Progenitor cell of endocrine pancreas (in vitro differentiated cells): ENCODE results near the gene RPL19. TPM values are rescaled to one million over a fixed set of nuclear protein-coding genes. Genes with fewer than 3 reads are reported as not detected.

ENCODE experiments used
- DNase-seq: peaks from one replicate; pipeline ENCODE4 v3.0.0; 2021; ENCODE audit warnings: low spot score; ENCODE audit not compliant: unreplicated experiment
- H3K27ac Mint-ChIP-seq: 2 replicates; pipeline ENCODE4 v1.8.0; 2021; ENCODE audit warnings: mild to moderate bottlenecking, moderate library complexity, mixed read lengths
- H3K27me3 Mint-ChIP-seq: 2 replicates; pipeline ENCODE4 v1.8.0; 2021; ENCODE audit warnings: mixed read lengths
- H3K36me3 Mint-ChIP-seq: 2 replicates; pipeline ENCODE4 v1.8.0; 2022; ENCODE audit warnings: mixed read lengths; ENCODE audit not compliant: insufficient read depth
- H3K4me1 Mint-ChIP-seq: 2 replicates; pipeline ENCODE4 v1.8.0; 2021; ENCODE audit warnings: low read depth, mixed read lengths
- H3K4me3 Mint-ChIP-seq: 2 replicates; pipeline ENCODE4 v1.8.0; 2021; ENCODE audit warnings: low read depth, mild to moderate bottlenecking, moderate library complexity, mixed read lengths
- H3K9me3 Mint-ChIP-seq: 2 replicates; pipeline ENCODE4 v1.8.0; 2021; ENCODE audit warnings: low read depth, mixed read lengths
- CTCF ChIP-seq: fragments of 200-600 bp; sonication (generic); IDR thresholded peaks from one replicate; pipeline ENCODE4 v1.5.0; 2021; ENCODE audit warnings: antibody characterized with exemption, mild to moderate bottlenecking; ENCODE audit not compliant: unreplicated experiment
- long read RNA-seq: library from polyadenylated mRNA; unstranded; transcript quantifications from one replicate; pipeline ENCODE4 v2.0.0, GENCODE V29; 2020
- total RNA-seq: library from RNA; stranded (reverse); gene quantifications from 2 replicates; pipeline ENCODE4 v1.2.1, GENCODE V29; 2021

Gene RPL19
- 1,229 and 1,297 TPM in 2 replicates for total RNA-seq
- long read RNA-seq, transcript RPL19-201 (6 exons, 737 nt): major isoform, 535 of 589 reads
- long read RNA-seq, partial matches to known transcripts: 49 of 589 reads
- long read RNA-seq, other reads (novel, unspliced or antisense): 4 of 589 reads

- H3K9me3 Mint-ChIP-seq: no peaks in the 10 kb centered on the region
- DNase-seq: peak; percentile 55
- TF ChIP-seq CTCF: no peak
- H3K27me3 Mint-ChIP-seq: no peaks in the 10 kb centered on the region
- peaks cover 28% of the 10 kb centered on the region for H3K36me3 Mint-ChIP-seq
- peak within 1 kb of the TSS; percentile 100 for H3K27ac Mint-ChIP-seq
- peaks cover 16% of the 10 kb centered on the region for H3K4me1 Mint-ChIP-seq
- peak within 1 kb of the TSS; percentile 97 for H3K4me3 Mint-ChIP-seq
These were observed at the start of gene RPL19 for GRCh38 chr17:39200070-39200879. TSS of gene RPL19 (plus strand) at chr17:39200283. CDS start at chr17:39200345, 62 bp downstream.

GRCh38 chr17:39150795-39151149 lies 49.3 kb upstream of the RPL19 start:
- no peaks in the 10 kb centered on the region for H3K9me3 Mint-ChIP-seq

GRCh38 chr17:39151150-39151942 lies 48.7 kb upstream of the RPL19 start, which contains the start of gene PLXDC1:
TSS of gene PLXDC1 (minus strand) at chr17:39151637. CDS start at chr17:39151437, 200 bp downstream.
- peaks cover 16% of the 10 kb centered on the region for H3K4me1 Mint-ChIP-seq
- H3K9me3 Mint-ChIP-seq: no peaks in the 10 kb centered on the region
- peak within 1 kb of the TSS; percentile 95 for H3K4me3 Mint-ChIP-seq
- H3K27me3 Mint-ChIP-seq: peaks cover 28% of the 10 kb centered on the region
- H3K27ac Mint-ChIP-seq: peak within 1 kb of the TSS; percentile 100
- DNase-seq: peak; percentile 22
- TF ChIP-seq CTCF: no peak
- H3K36me3 Mint-ChIP-seq: peaks cover 7% of the 10 kb centered on the region

More at GRCh38 chr17:39150795-39151149, 49.3 kb upstream of the RPL19 start:
- TF ChIP-seq CTCF: no peak
- Mint-ChIP-seq H3K4me3 (peak overlapping the region; percentile 72), H3K27ac (peak overlapping the region; percentile 78), H3K27me3 (peaks cover 28% of the 10 kb centered on the region), H3K36me3 (peaks cover 7% of the 10 kb centered on the region), H3K4me1 (peaks cover 16% of the 10 kb centered on the region)
- no peak for DNase-seq

- Mint-ChIP-seq H3K9me3 (no peaks in the 10 kb centered on the region), H3K4me1 (peaks cover 16% of the 10 kb centered on the region), H3K27me3 (peaks cover 35% of the 10 kb centered on the region), H3K27ac (peak overlapping the region; percentile 100), H3K4me3 (peak overlapping the region; percentile 95), H3K36me3 (peaks cover 7% of the 10 kb centered on the region)
- no peak for TF ChIP-seq CTCF
- no peak for DNase-seq
These were observed 47.9 kb upstream of the RPL19 start for GRCh38 chr17:39151943-39152818.
